ENCODE measurements around the gene MACROD2. TPM values are rescaled to one million over a fixed set of nuclear protein-coding genes. Genes with fewer than 3 reads are reported as not detected.
A peak's percentile ranks its signal among the peaks of the same experiment; 100 is the strongest.

The MACROD2 gene
- polyA plus RNA-seq, 4 donors, result 1.00 to 4.8 (median 1.4) TPM

DNA sequence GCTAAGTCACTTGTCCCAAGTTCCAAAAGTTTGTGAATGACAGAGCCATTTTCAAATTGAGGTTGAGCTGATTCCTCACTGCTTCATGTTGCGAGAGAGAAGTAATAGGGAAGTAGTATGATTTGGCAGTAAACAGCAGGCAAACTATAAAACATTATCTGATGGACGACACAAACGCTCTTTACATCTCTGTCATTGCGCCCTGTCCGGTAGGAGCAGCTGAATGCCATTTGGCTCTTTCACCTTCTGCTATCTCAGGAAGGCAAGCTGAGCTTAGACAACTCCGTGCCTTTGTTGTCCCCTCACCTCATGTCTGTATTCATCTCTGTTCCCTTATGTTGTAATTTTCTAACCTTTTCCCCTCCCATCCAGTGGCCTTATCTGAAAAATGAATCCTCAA is 782.8 kb downstream of the MACROD2 start:
- Histone ChIP-seq H3K4me3 (ENCODE audit: low read depth in 1 of 3, low read length in 3 of 3) (no peak overlapping the region), H3K27me3 (ENCODE audit: control insufficient read depth in 3 of 3, insufficient read depth in 3 of 3, low read length in 3 of 3) (no peaks in the 10 kb centered on the region), H3K27ac (ENCODE audit: low read depth in 1 of 3, low read length in 2 of 3) (no peak overlapping the region), H3K4me1 (ENCODE audit: control insufficient read depth in 3 of 3, insufficient read depth in 2 of 3, low read depth in 1 of 3, low read length in 2 of 3) (peaks cover 0 to 4% (median 2%) of the 10 kb centered on the region in 3 donors), H3K36me3 (ENCODE audit: control insufficient read depth in 3 of 3, insufficient read depth in 2 of 3, low read depth in 1 of 3, low read length in 3 of 3) (no peaks in the 10 kb centered on the region), H3K9me3 (ENCODE audit: control insufficient read depth in 2 of 2, insufficient read depth in 1 of 2, low read depth in 1 of 2, low read length in 1 of 2) (no peaks in the 10 kb centered on the region)
- FAIRE-seq (no peak), DNase-seq (no peak)
- 56 to 75% (median 57%) methylated on average over 6 of the region's 6 CpGs for WGBS, 3 donors

DNA sequence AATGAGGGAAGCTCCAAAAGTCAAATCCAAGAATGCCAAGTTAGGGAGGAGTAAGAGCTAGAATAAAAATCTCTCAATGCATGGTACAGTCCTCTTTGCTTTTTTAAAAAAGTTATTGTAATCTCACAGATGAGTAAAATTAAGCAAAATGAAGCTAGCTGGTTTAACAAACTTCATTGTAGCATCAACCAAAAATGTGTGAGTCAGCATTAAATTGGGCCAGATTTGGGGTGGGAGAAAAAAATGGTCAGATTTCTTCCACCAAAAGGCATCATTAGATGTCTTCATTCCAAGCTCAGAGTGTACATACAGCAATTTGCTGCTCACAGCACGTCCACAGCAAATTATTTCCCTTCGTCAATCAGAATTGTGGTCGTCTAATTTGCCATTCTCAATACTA is 783.6 kb downstream of the MACROD2 start:
- FAIRE-seq (no peak), DNase-seq (no peak)
- H3K27ac ChIP-seq (ENCODE audit: low read depth in 1 of 3, low read length in 2 of 3), result no peak overlapping the region
- H3K9me3 ChIP-seq (ENCODE audit: control insufficient read depth in 2 of 2, insufficient read depth in 1 of 2, low read depth in 1 of 2, low read length in 1 of 2), result no peaks in the 10 kb centered on the region
- no peaks in the 10 kb centered on the region for H3K27me3 ChIP-seq (ENCODE audit: control insufficient read depth in 3 of 3, insufficient read depth in 3 of 3, low read length in 3 of 3)
- H3K4me3 ChIP-seq (ENCODE audit: low read depth in 1 of 3, low read length in 3 of 3), result no peak overlapping the region
- H3K36me3 ChIP-seq (ENCODE audit: control insufficient read depth in 3 of 3, insufficient read depth in 2 of 3, low read depth in 1 of 3, low read length in 3 of 3), result no peaks in the 10 kb centered on the region
- peaks cover 0 to 4% (median 2%) of the 10 kb centered on the region in 3 donors for H3K4me1 ChIP-seq (ENCODE audit: control insufficient read depth in 3 of 3, insufficient read depth in 2 of 3, low read depth in 1 of 3, low read length in 2 of 3)
- WGBS, 3 donors, result 78 to 94% (median 90%) methylated on average over 3 of the region's 3 CpGs

- Histone ChIP-seq H3K36me3 (ENCODE audit: control insufficient read depth in 3 of 3, insufficient read depth in 2 of 3, low read depth in 1 of 3, low read length in 3 of 3) (no peaks in the 10 kb centered on the region), H3K27me3 (ENCODE audit: control insufficient read depth in 3 of 3, insufficient read depth in 3 of 3, low read length in 3 of 3) (no peaks in the 10 kb centered on the region), H3K4me1 (ENCODE audit: control insufficient read depth in 3 of 3, insufficient read depth in 2 of 3, low read depth in 1 of 3, low read length in 2 of 3) (peaks cover 0 to 4% (median 0%) of the 10 kb centered on the region in 3 donors), H3K9me3 (ENCODE audit: control insufficient read depth in 2 of 2, insufficient read depth in 1 of 2, low read depth in 1 of 2, low read length in 1 of 2) (no peaks in the 10 kb centered on the region), H3K4me3 (ENCODE audit: low read depth in 1 of 3, low read length in 3 of 3) (no peak overlapping the region), H3K27ac (ENCODE audit: low read depth in 1 of 3, low read length in 2 of 3) (no peak overlapping the region)
- 66 to 85% (median 81%) methylated on average over 2 of the region's 2 CpGs for WGBS, 3 donors
- DNase-seq, result no peak
- FAIRE-seq, result no peak
Observed at GRCh38 chr20:14780508-14780907, 785.2 kb downstream of the MACROD2 start.

DNA sequence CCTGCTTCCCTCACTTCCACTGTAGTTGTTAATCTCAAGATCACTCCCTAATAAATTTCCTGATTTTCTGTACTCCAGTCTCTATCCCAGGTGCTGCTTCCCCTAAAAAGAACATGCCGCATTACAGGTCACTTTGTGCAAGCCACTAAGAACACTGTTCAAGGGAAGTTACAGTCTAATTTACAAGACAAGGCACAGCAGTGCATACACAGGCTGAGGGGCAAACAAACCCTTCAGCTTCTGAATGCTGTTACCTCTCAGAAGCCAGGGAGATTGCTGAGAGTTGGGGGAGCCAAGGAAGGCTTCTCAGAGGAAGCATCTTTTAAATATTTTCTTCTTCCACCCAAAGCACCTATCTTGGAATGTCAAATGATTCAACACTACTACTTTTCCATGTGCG is 787.4 kb downstream of the MACROD2 start:
- no peak overlapping the region for H3K27ac ChIP-seq (ENCODE audit: low read depth in 1 of 3, low read length in 2 of 3)
- DNase-seq (no peak), FAIRE-seq (no peak)
- no peaks in the 10 kb centered on the region for H3K9me3 ChIP-seq (ENCODE audit: control insufficient read depth in 2 of 2, insufficient read depth in 1 of 2, low read depth in 1 of 2, low read length in 1 of 2)
- 89 to 97% (median 89%) methylated on average over 2 of the region's 2 CpGs for WGBS, 3 donors
- no peaks in the 10 kb centered on the region for H3K4me1 ChIP-seq (ENCODE audit: control insufficient read depth in 3 of 3, insufficient read depth in 2 of 3, low read depth in 1 of 3, low read length in 2 of 3)
- no peak overlapping the region for H3K4me3 ChIP-seq (ENCODE audit: low read depth in 1 of 3, low read length in 3 of 3)
- no peaks in the 10 kb centered on the region for H3K27me3 ChIP-seq (ENCODE audit: control insufficient read depth in 3 of 3, insufficient read depth in 3 of 3, low read length in 3 of 3)
- H3K36me3 ChIP-seq (ENCODE audit: control insufficient read depth in 3 of 3, insufficient read depth in 2 of 3, low read depth in 1 of 3, low read length in 3 of 3), result no peaks in the 10 kb centered on the region

DNA sequence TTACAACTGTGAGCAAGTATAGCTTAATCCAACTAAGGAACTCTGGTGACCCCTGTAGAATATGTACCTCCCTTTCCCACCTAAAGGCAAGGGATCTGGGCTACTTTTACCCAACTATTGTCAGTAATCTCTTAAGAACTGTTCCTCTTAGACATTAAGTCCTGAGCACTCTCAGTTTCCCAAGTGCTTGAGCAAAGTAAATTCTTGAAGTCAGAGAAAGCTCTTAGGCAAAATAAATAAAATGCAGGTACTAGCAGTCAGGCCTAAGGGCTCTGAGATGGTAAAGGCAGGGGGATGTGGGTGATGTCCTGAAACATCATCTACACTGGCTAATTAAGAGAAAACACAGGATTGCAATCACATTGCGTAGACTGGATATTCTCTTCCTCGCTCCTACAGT is 788.5 kb downstream of the MACROD2 start:
- Histone ChIP-seq H3K36me3 (ENCODE audit: control insufficient read depth in 3 of 3, insufficient read depth in 2 of 3, low read depth in 1 of 3, low read length in 3 of 3) (no peaks in the 10 kb centered on the region), H3K27me3 (ENCODE audit: control insufficient read depth in 3 of 3, insufficient read depth in 3 of 3, low read length in 3 of 3) (no peaks in the 10 kb centered on the region), H3K27ac (ENCODE audit: low read depth in 1 of 3, low read length in 2 of 3) (no peak overlapping the region), H3K4me3 (ENCODE audit: low read depth in 1 of 3, low read length in 3 of 3) (no peak overlapping the region), H3K4me1 (ENCODE audit: control insufficient read depth in 3 of 3, insufficient read depth in 2 of 3, low read depth in 1 of 3, low read length in 2 of 3) (no peaks in the 10 kb centered on the region), H3K9me3 (ENCODE audit: control insufficient read depth in 2 of 2, insufficient read depth in 1 of 2, low read depth in 1 of 2, low read length in 1 of 2) (peaks cover 0 to 3% of the 10 kb centered on the region in 2 donors)
- FAIRE-seq (no peak), DNase-seq (no peak)
- WGBS, 3 donors, result 84 to 99% (median 90%) methylated on average over 2 of the region's 2 CpGs

- 89 to 95% (median 89%) methylated on average over 3 of the region's 3 CpGs for WGBS, 3 donors
- Histone ChIP-seq H3K4me1 (ENCODE audit: control insufficient read depth in 3 of 3, insufficient read depth in 2 of 3, low read depth in 1 of 3, low read length in 2 of 3) (peaks cover 0 to 2% (median under 1%) of the 10 kb centered on the region in 3 donors), H3K36me3 (ENCODE audit: control insufficient read depth in 3 of 3, insufficient read depth in 2 of 3, low read depth in 1 of 3, low read length in 3 of 3) (no peaks in the 10 kb centered on the region), H3K4me3 (ENCODE audit: low read depth in 1 of 3, low read length in 3 of 3) (no peak overlapping the region), H3K9me3 (ENCODE audit: control insufficient read depth in 2 of 2, insufficient read depth in 1 of 2, low read depth in 1 of 2, low read length in 1 of 2) (peaks cover 0 to 3% of the 10 kb centered on the region in 2 donors), H3K27me3 (ENCODE audit: control insufficient read depth in 3 of 3, insufficient read depth in 3 of 3, low read length in 3 of 3) (no peaks in the 10 kb centered on the region), H3K27ac (ENCODE audit: low read depth in 1 of 3, low read length in 2 of 3) (no peak overlapping the region)
- FAIRE-seq (no peak), DNase-seq (no peak)
Observed at GRCh38 chr20:14785065-14785743, 789.9 kb downstream of the MACROD2 start.

DNA sequence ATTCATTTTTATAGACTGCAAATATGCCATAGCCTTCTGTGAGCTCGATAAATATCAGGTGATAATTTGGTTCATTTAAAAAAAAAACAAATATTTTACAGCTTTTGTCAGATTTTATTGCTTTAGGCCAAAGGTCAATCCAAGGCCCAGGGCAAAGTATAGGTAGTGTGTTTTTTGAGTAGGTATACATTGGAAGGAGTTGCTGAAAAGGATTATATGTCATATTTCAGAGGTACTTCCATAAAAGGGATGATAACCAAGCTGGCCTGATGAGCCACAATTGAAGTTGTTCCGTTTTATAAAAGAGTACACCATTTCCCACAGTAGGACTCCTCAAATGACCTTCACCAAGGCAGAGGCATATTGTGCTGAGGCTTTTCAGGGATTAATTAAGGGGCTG is 794.9 kb downstream of the MACROD2 start:
- no peak for FAIRE-seq
- H3K9me3 ChIP-seq (ENCODE audit: control insufficient read depth in 2 of 2, insufficient read depth in 1 of 2, low read depth in 1 of 2, low read length in 1 of 2), result peaks cover 0 to 3% of the 10 kb centered on the region in 2 donors
- no peaks in the 10 kb centered on the region for H3K36me3 ChIP-seq (ENCODE audit: control insufficient read depth in 3 of 3, insufficient read depth in 2 of 3, low read depth in 1 of 3, low read length in 3 of 3)
- DNase-seq, result peak; percentile 37 to 67
- H3K4me3 ChIP-seq (ENCODE audit: low read depth in 1 of 3, low read length in 3 of 3), result no peak overlapping the region
- H3K27ac ChIP-seq (ENCODE audit: low read depth in 1 of 3, low read length in 2 of 3), result no peak overlapping the region
- no peaks in the 10 kb centered on the region for H3K27me3 ChIP-seq (ENCODE audit: control insufficient read depth in 3 of 3, insufficient read depth in 3 of 3, low read length in 3 of 3)
- 18 to 66% (median 38%) methylated on average over 2 of the region's 2 CpGs for WGBS, 3 donors
- peaks cover 0 to 8% (median 2%) of the 10 kb centered on the region in 3 donors for H3K4me1 ChIP-seq (ENCODE audit: control insufficient read depth in 3 of 3, insufficient read depth in 2 of 3, low read depth in 1 of 3, low read length in 2 of 3)

DNA sequence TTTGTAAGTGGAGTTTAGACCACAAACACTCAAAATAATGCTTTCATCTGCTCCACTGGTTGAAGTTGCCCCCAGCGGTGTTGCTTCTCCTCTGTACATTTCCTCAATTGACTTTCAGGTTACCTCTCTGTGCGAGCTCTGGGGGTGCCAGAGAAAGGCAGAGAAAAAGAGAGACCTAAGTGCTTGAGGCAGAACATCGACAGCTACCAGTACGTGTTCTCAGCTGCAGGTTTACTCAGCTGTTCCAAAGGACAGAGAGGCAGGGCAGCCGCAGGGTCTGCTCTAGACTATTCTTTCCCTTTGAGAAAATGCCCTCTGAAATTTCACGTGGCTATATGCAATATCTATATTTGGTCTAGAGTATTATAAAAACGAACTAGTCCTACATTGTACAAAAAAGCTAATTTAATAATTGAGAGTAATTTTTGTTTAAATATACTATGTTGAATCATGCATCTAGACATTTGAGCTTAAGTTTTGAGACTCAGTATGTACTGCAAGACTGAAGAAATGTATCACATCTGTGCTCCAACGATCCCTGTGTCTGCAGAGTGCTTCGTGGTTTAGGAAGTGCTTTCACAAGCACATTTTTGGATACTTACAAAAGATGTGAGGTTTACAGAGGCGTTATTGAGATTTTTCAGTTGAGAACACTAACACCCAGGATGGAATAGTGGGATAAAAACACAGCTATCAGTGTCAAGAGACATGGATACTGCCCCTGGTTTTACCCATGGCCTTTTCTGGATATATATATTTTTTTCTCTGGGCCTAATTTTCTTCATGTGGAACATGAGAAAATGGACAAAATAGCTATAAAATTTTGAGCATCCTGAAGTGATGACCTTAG is 795.7 kb downstream of the MACROD2 start:
- 60 to 68% (median 65%) methylated on average over 10 of the region's 10 CpGs for WGBS, 3 donors
- DNase-seq, result peak in 1 of 2 donors; percentile 28
- Histone ChIP-seq H3K27ac (ENCODE audit: low read depth in 1 of 3, low read length in 2 of 3) (no peak overlapping the region), H3K4me3 (ENCODE audit: low read depth in 1 of 3, low read length in 3 of 3) (no peak overlapping the region), H3K36me3 (ENCODE audit: control insufficient read depth in 3 of 3, insufficient read depth in 2 of 3, low read depth in 1 of 3, low read length in 3 of 3) (no peaks in the 10 kb centered on the region), H3K4me1 (ENCODE audit: control insufficient read depth in 3 of 3, insufficient read depth in 2 of 3, low read depth in 1 of 3, low read length in 2 of 3) (peaks cover 0 to 8% (median 2%) of the 10 kb centered on the region in 3 donors), H3K27me3 (ENCODE audit: control insufficient read depth in 3 of 3, insufficient read depth in 3 of 3, low read length in 3 of 3) (no peaks in the 10 kb centered on the region), H3K9me3 (ENCODE audit: control insufficient read depth in 2 of 2, insufficient read depth in 1 of 2, low read depth in 1 of 2, low read length in 1 of 2) (peaks cover 0 to 3% of the 10 kb centered on the region in 2 donors)
- FAIRE-seq, result no peak
